T-helper 1 cell treated with Interleukin-12 subunit alpha and Interleukin-12 subunit beta and Interleukin-4 antibody, amounts not matched to agents 30 μg/mL and 1 μg/mL, for 36 hours (primary cell): ENCODE results near the gene GRP.

Source experiments
- H3K27ac Mint-ChIP-seq: one replicate; pipeline ENCODE4 v1.8.0; 2021; ENCODE audit warnings: mild to moderate bottlenecking, mixed read lengths
- H3K27me3 Mint-ChIP-seq: one replicate; pipeline ENCODE4 v1.8.0; 2021; ENCODE audit warnings: low read depth, mixed read lengths
- H3K36me3 Mint-ChIP-seq: one replicate; pipeline ENCODE4 v1.8.0; 2021; ENCODE audit warnings: low read depth, mixed read lengths
- H3K4me1 Mint-ChIP-seq: one replicate; pipeline ENCODE4 v1.8.0; 2021; ENCODE audit warnings: low read depth, mixed read lengths
- H3K4me3 Mint-ChIP-seq: one replicate; pipeline ENCODE4 v1.8.0; 2021; ENCODE audit warnings: mild to moderate bottlenecking, moderate library complexity, mixed read lengths
- H3K9me3 Mint-ChIP-seq: one replicate; pipeline ENCODE4 v1.8.0; 2021; ENCODE audit warnings: mixed read lengths

The GRP gene

GRCh38 chr18:59268127-59268720 lies 48.3 kb downstream of the GRP start:
- H3K4me1 Mint-ChIP-seq = peaks cover 13% of the 10 kb centered on the region
- peaks cover 86% of the 10 kb centered on the region for H3K27me3 Mint-ChIP-seq
- no peaks in the 10 kb centered on the region for H3K9me3 Mint-ChIP-seq
- no peak overlapping the region for H3K27ac Mint-ChIP-seq
- H3K36me3 Mint-ChIP-seq = no peaks in the 10 kb centered on the region
- H3K4me3 Mint-ChIP-seq = peak overlapping the region; percentile 14

DNA sequence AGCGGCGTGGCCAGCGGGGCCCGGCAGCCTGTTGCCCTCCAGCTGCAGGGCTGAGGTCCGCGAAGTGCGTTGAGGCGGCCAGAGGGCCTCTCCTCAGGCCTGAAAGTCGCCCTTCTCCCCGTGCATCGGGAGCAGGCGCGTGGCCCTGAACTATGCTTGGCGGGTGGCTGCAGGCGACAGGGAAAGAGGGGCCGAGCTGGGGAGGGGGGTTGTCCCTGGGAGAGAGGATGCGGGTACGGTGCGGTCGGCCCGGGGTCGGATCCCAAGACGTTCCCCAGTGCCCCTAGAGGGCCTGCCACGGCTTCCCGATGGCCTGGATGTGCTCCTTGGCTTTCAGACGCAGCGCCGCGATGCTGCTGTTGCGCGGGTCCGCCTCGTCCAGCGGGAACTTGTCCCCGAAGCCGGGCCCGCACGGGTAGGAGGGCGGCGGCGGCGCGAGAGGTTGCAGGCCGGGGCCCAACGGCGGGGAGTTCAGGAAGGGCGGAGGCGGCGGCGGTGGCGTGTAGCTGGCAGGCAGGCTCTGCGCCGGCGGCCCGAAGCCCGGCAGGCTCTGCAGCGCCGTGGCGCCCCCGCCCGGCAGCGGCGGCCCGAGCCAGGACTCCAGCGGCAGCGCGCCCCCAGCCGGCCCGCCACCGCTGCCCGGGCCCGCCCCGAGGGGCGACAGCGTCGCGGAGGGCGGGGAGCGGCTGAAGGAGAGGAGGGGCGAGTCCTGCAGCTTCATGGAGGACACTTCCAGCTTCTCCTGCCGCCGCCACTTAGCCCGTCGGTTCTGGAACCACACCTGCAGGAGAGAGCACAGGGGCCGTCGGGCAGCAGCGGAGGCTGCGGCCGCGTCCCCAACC lies 49.0 kb downstream of the GRP start:
- no peaks in the 10 kb centered on the region for H3K36me3 Mint-ChIP-seq
- H3K9me3 Mint-ChIP-seq = no peaks in the 10 kb centered on the region
- peaks cover 16% of the 10 kb centered on the region for H3K4me1 Mint-ChIP-seq
- peaks cover 85% of the 10 kb centered on the region for H3K27me3 Mint-ChIP-seq
- H3K4me3 Mint-ChIP-seq = peak overlapping the region; percentile 17
- no peak overlapping the region for H3K27ac Mint-ChIP-seq

GRCh38 chr18:59269563-59270119 lies 49.7 kb downstream of the GRP start:
- peak overlapping the region; percentile 43 for H3K4me3 Mint-ChIP-seq
- no peaks in the 10 kb centered on the region for H3K36me3 Mint-ChIP-seq
- H3K27ac Mint-ChIP-seq = peak overlapping the region; percentile 45
- H3K9me3 Mint-ChIP-seq = no peaks in the 10 kb centered on the region
- peaks cover 85% of the 10 kb centered on the region for H3K27me3 Mint-ChIP-seq
- peaks cover 17% of the 10 kb centered on the region for H3K4me1 Mint-ChIP-seq

- Mint-ChIP-seq H3K27me3 (peaks cover 87% of the 10 kb centered on the region), H3K4me1 (peaks cover 18% of the 10 kb centered on the region), H3K27ac (no peak overlapping the region), H3K4me3 (no peak overlapping the region), H3K36me3 (no peaks in the 10 kb centered on the region), H3K9me3 (no peaks in the 10 kb centered on the region)
Measured at GRCh38 chr18:59270689-59271257, 50.8 kb downstream of the GRP start.

- H3K4me3 Mint-ChIP-seq = no peak overlapping the region
- peak overlapping the region; percentile 31 for H3K27ac Mint-ChIP-seq
- no peaks in the 10 kb centered on the region for H3K9me3 Mint-ChIP-seq
- no peaks in the 10 kb centered on the region for H3K36me3 Mint-ChIP-seq
- H3K27me3 Mint-ChIP-seq = peaks cover 87% of the 10 kb centered on the region
- peaks cover 18% of the 10 kb centered on the region for H3K4me1 Mint-ChIP-seq
Measured at GRCh38 chr18:59271606-59272220, 51.8 kb downstream of the GRP start.

DNA sequence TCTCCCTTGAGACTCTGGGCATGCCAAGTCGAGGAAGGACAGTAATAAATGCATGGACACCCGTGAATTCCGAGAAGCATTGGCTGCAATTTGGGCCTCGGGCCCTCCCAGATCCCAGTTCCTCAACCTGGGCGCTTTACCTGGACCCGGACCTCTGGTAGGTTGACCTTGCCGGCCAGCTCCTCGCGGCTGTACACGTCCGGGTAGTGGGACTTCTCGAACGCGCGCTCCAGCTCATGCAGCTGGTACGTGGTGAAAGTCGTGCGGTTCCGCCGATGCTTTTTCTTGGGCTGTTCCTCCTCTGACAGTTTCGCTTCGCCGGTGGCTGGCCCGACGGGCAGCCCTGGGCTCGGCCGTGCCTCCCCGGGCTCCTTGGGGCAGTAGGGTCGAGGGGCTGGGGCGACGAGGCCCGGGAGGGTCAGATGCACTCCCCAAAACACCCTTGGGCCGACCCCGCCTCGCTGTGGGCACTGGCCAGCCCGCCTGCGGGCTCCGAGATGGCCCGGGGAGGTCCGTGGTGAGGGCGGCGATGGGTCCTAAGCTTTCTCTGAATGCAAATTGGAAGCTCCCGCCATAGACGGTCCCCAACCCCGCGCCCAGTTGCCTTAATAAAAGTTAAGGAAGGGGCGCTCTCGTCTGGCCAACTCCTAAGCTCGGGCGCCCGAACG lies 52.4 kb downstream of the GRP start:
- H3K9me3 Mint-ChIP-seq = no peaks in the 10 kb centered on the region
- no peaks in the 10 kb centered on the region for H3K36me3 Mint-ChIP-seq
- H3K4me1 Mint-ChIP-seq = peaks cover 18% of the 10 kb centered on the region
- H3K27me3 Mint-ChIP-seq = peaks cover 84% of the 10 kb centered on the region
- H3K4me3 Mint-ChIP-seq = no peak overlapping the region
- no peak overlapping the region for H3K27ac Mint-ChIP-seq

GRCh38 chr18:59272891-59273758 lies 53.2 kb downstream of the GRP start, which contains the start of gene RAX:
RAX (minus strand) TSS chr18:59273454; CDS start chr18:59273206, 248 bp downstream.
- no peak within 1 kb of the TSS for H3K4me3 Mint-ChIP-seq
- peaks cover 84% of the 10 kb centered on the region for H3K27me3 Mint-ChIP-seq
- H3K4me1 Mint-ChIP-seq = peaks cover 16% of the 10 kb centered on the region
- no peaks in the 10 kb centered on the region for H3K9me3 Mint-ChIP-seq
- H3K27ac Mint-ChIP-seq = no peak within 1 kb of the TSS
- H3K36me3 Mint-ChIP-seq = no peaks in the 10 kb centered on the region

DNA sequence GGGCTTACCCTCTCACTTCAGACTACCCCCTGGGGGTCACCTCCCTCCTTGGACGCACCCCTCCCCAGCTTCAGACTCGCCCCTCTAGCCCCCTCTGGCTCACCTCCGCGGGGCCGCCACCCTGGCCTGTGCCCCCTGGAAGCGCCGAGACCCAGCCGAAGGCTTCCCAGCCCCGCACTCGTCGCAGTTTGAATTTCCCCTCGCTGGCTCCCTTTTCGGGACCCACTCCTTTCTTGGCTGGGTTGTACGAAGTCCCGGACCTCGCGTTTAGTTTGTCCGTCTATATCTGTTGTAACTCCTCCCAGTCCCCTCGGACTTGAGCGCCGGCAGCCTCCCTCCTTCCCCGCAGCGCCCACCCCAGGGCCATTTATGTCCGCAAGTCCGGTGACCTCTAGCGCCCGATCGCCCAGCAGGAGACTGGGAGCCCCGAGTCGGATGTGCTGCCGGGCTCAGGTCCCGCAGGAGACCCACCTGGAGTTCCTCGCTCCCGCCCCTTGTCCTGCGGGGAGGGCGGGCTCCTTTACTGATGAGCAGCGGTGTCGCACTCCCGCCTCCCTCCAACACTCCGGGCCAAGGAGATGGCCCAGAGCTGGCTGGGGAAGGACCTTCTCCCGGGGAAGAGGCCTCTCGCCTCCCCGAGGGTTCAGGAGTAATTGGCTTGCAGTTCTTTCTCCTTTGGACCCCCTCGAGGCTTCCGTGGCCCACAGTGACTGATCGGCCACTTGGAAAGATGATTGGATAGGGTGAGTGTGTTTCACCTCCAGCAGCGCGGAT lies 54.0 kb downstream of the GRP start:
- H3K27me3 Mint-ChIP-seq = peaks cover 83% of the 10 kb centered on the region
- no peak overlapping the region for H3K27ac Mint-ChIP-seq
- H3K9me3 Mint-ChIP-seq = no peaks in the 10 kb centered on the region
- no peak overlapping the region for H3K4me3 Mint-ChIP-seq
- peaks cover 10% of the 10 kb centered on the region for H3K4me1 Mint-ChIP-seq
- no peaks in the 10 kb centered on the region for H3K36me3 Mint-ChIP-seq

- Mint-ChIP-seq H3K4me1 (peaks cover 8% of the 10 kb centered on the region), H3K27me3 (peaks cover 83% of the 10 kb centered on the region), H3K9me3 (no peaks in the 10 kb centered on the region), H3K36me3 (no peaks in the 10 kb centered on the region), H3K4me3 (no peak overlapping the region), H3K27ac (no peak overlapping the region)
Measured at GRCh38 chr18:59274533-59274928, 54.6 kb downstream of the GRP start.

DNA sequence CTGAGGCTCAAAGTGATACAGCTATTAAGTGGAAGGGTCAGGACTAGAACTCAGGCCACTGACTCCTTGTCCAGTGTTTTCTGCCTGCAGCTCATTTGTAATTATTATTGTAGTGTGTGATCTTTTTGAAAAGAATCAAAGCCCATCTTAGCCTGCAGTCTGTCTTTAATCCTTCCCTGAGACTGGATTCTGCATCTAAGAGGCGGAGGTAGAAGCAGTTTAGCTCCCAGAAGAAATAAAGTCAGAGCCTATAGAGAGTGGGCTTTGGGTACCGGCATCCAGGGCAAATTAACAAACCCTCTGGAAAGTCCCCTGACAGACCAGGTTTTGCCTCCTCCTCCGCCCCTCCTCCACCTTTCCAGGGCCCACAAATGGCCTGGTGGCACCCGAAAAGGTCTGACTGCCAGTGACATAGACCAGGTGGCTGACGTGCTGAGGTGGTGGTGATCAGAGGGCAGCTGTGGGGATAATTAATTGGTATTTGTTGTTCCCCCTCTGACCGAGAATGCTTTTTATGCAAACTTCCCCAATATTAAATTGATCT lies 55.5 kb downstream of the GRP start:
- Mint-ChIP-seq H3K27ac (no peak overlapping the region), H3K4me3 (no peak overlapping the region), H3K27me3 (peaks cover 80% of the 10 kb centered on the region), H3K36me3 (no peaks in the 10 kb centered on the region), H3K9me3 (no peaks in the 10 kb centered on the region), H3K4me1 (peaks cover 5% of the 10 kb centered on the region)

DNA sequence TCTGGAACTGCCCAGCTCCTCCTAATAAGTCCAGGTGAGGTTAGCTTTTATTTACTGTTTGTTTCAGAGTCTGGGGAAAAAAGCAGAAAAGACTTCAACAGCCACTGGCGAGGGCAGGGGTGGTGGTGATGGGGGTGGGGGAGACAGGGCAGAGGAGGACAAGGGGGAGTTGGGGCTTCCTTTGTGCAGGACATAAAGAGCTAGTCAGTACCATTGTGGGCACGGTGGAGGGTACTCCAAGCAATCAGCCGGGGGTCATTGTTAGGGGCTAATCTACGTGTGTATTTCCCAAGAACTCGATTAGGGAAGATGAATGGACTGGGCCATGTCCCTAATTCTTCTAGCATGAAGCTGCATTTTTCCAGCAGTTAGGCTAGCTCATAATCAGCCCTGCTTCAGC lies 56.1 kb downstream of the GRP start:
- Mint-ChIP-seq H3K4me1 (peaks cover 5% of the 10 kb centered on the region), H3K27me3 (peaks cover 80% of the 10 kb centered on the region), H3K27ac (no peak overlapping the region), H3K4me3 (no peak overlapping the region), H3K9me3 (no peaks in the 10 kb centered on the region), H3K36me3 (no peaks in the 10 kb centered on the region)

DNA sequence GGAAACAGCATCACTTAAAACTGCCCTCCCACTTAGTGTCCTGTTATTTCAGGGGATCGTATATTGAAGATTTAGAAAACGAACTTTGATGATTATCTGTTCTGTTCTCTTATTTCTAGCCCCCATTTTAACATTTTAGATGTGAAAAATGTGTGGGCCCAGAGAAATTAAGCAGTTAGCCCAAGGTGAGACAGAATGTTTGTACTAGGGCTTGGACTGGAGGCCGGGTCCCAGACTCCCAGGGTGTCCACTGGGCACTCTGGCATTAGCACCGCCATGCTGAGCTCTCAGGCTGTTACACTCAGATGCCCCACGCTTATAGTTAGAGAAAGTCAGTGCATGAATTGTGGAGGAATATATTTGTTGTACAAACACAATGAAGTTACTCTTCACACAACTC lies 58.8 kb downstream of the GRP start:
- no peak overlapping the region for H3K27ac Mint-ChIP-seq
- no peak overlapping the region for H3K4me3 Mint-ChIP-seq
- H3K36me3 Mint-ChIP-seq = no peaks in the 10 kb centered on the region
- H3K9me3 Mint-ChIP-seq = no peaks in the 10 kb centered on the region
- peaks cover 2% of the 10 kb centered on the region for H3K4me1 Mint-ChIP-seq
- peaks cover 82% of the 10 kb centered on the region for H3K27me3 Mint-ChIP-seq
